SJCRH30 (cell line): ENCODE measurements around the gene ARFGEF2. TPM values are rescaled to one million over a fixed set of nuclear protein-coding genes. Genes with fewer than 3 reads are reported as not detected.
"Not testable (repeated sequence)": the region's sequence is repeated elsewhere in the genome, so short reads cannot be mapped to it uniquely, and the experiment has no call there.

ENCODE experiments used
- DNase-seq, 2 experiments: peaks; one replicate each; pipeline ENCODE4 v3.0.0-alpha.2; 2015 to 2020
- H3K27ac ChIP-seq: fragments of 250-450 bp; sonication (Bioruptor Pico); 2 replicates; pipeline ENCODE4 v1.5.1; 2020; ENCODE audit warnings: mild to moderate bottlenecking, moderate library complexity
- H3K27me3 ChIP-seq: fragments of 250-450 bp; sonication (Bioruptor Pico); 2 replicates; pipeline ENCODE4 v1.5.1; 2020; ENCODE audit warnings: mild to moderate bottlenecking, moderate library complexity
- H3K36me3 ChIP-seq: fragments of 250-450 bp; sonication (Bioruptor Pico); 2 replicates; pipeline ENCODE4 v1.5.1; 2020; ENCODE audit warnings: mild to moderate bottlenecking, moderate library complexity
- H3K4me1 ChIP-seq: fragments of 250-450 bp; sonication (Bioruptor Pico); 2 replicates; pipeline ENCODE4 v1.5.1; 2020; ENCODE audit warnings: mild to moderate bottlenecking, moderate library complexity
- H3K4me3 ChIP-seq: fragments of 250-450 bp; sonication (Bioruptor Pico); 2 replicates; pipeline ENCODE4 v1.5.1; 2020; ENCODE audit warnings: mild to moderate bottlenecking, moderate library complexity
- H3K9me3 ChIP-seq: fragments of 250-450 bp; sonication (Bioruptor Pico); replicated peaks from 2 replicates; pipeline ENCODE4 v1.5.1; 2020; ENCODE audit warnings: mild to moderate bottlenecking, moderate library complexity
- total RNA-seq: library from RNA; depleted of rRNA; stranded (reverse); fragments of >200 nt; shearing (Covaris generic); gene quantifications from 2 replicates; pipeline ENCODE4 v1.2.3, GENCODE V29; 2014; rRNA removed

The ARFGEF2 gene
- 35.6 and 38.2 TPM in 2 replicates for total RNA-seq

- Histone ChIP-seq H3K4me1 (peaks cover 25% of the 10 kb centered on the region), H3K27me3 (no peaks in the 10 kb centered on the region), H3K36me3 (no peaks in the 10 kb centered on the region), H3K4me3 (peak within 1 kb of the TSS; percentile 79), H3K9me3 (no peaks in the 10 kb centered on the region), H3K27ac (peak within 1 kb of the TSS; percentile 75)
- peak; percentile 95 to 98 for DNase-seq
Measured at GRCh38 chr20:48921168-48921882, at the start of gene ARFGEF2. ARFGEF2 (plus strand) TSS chr20:48921711; CDS start chr20:48921890, 179 bp downstream.

- H3K27me3 ChIP-seq: no peaks in the 10 kb centered on the region
- no peak for DNase-seq
- peaks cover 25% of the 10 kb centered on the region for H3K4me1 ChIP-seq
- H3K27ac ChIP-seq: no peak overlapping the region
- H3K36me3 ChIP-seq: no peaks in the 10 kb centered on the region
- H3K4me3 ChIP-seq: no peak overlapping the region
- no peaks in the 10 kb centered on the region for H3K9me3 ChIP-seq
Measured at GRCh38 chr20:48875233-48875913, 46.1 kb upstream of the ARFGEF2 start.

GRCh38 chr20:48875914-48876240, 45.6 kb upstream of the ARFGEF2 start:
- H3K27me3 ChIP-seq: no peaks in the 10 kb centered on the region
- DNase-seq: peak in 1 of 2 experiments; percentile 34
- peaks cover 24% of the 10 kb centered on the region for H3K4me1 ChIP-seq
- H3K27ac ChIP-seq: no peak overlapping the region
- H3K4me3 ChIP-seq: no peak overlapping the region
- no peaks in the 10 kb centered on the region for H3K9me3 ChIP-seq
- H3K36me3 ChIP-seq: no peaks in the 10 kb centered on the region

GRCh38 chr20:48877304-48877703, 44.2 kb upstream of the ARFGEF2 start:
- Histone ChIP-seq H3K4me3 (no peak overlapping the region), H3K9me3 (no peaks in the 10 kb centered on the region), H3K4me1 (peaks cover 24% of the 10 kb centered on the region), H3K36me3 (no peaks in the 10 kb centered on the region), H3K27ac (no peak overlapping the region), H3K27me3 (no peaks in the 10 kb centered on the region)
- DNase-seq: no peak

- Histone ChIP-seq H3K36me3 (no peaks in the 10 kb centered on the region), H3K4me3 (no peak overlapping the region), H3K4me1 (peaks cover 24% of the 10 kb centered on the region), H3K27me3 (no peaks in the 10 kb centered on the region), H3K27ac (no peak overlapping the region), H3K9me3 (no peaks in the 10 kb centered on the region)
- no peak for DNase-seq
Measured at GRCh38 chr20:48878534-48879248, 42.8 kb upstream of the ARFGEF2 start.

- DNase-seq: peak; percentile 40 to 49
- Histone ChIP-seq H3K27ac (no peak overlapping the region), H3K4me3 (no peak overlapping the region), H3K27me3 (no peaks in the 10 kb centered on the region), H3K36me3 (no peaks in the 10 kb centered on the region), H3K9me3 (no peaks in the 10 kb centered on the region), H3K4me1 (peaks cover 24% of the 10 kb centered on the region)
Measured at GRCh38 chr20:48879612-48880245, 41.8 kb upstream of the ARFGEF2 start.

GRCh38 chr20:48880331-48880730, 41.2 kb upstream of the ARFGEF2 start:
- no peak overlapping the region for H3K4me3 ChIP-seq
- DNase-seq: no peak
- H3K27ac ChIP-seq: no peak overlapping the region
- no peaks in the 10 kb centered on the region for H3K27me3 ChIP-seq
- peaks cover 19% of the 10 kb centered on the region for H3K4me1 ChIP-seq
- H3K36me3 ChIP-seq: no peaks in the 10 kb centered on the region
- no peaks in the 10 kb centered on the region for H3K9me3 ChIP-seq

GRCh38 chr20:48880981-48881657, 40.4 kb upstream of the ARFGEF2 start:
- Histone ChIP-seq H3K27ac (no peak overlapping the region), H3K9me3 (no peaks in the 10 kb centered on the region), H3K27me3 (no peaks in the 10 kb centered on the region), H3K36me3 (no peaks in the 10 kb centered on the region), H3K4me3 (no peak overlapping the region), H3K4me1 (peaks cover 11% of the 10 kb centered on the region)
- DNase-seq: no peak

- no peaks in the 10 kb centered on the region for H3K9me3 ChIP-seq
- H3K4me1 ChIP-seq: no peaks in the 10 kb centered on the region
- H3K36me3 ChIP-seq: no peaks in the 10 kb centered on the region
- H3K4me3 ChIP-seq: no peak overlapping the region
- no peak overlapping the region for H3K27ac ChIP-seq
- H3K27me3 ChIP-seq: no peaks in the 10 kb centered on the region
- no peak for DNase-seq
Measured at GRCh38 chr20:48885237-48885636, 36.3 kb upstream of the ARFGEF2 start.

GRCh38 chr20:48886194-48886593, 35.3 kb upstream of the ARFGEF2 start:
- Histone ChIP-seq H3K27ac (no peak overlapping the region), H3K27me3 (no peaks in the 10 kb centered on the region), H3K36me3 (no peaks in the 10 kb centered on the region), H3K9me3 (no peaks in the 10 kb centered on the region), H3K4me3 (no peak overlapping the region), H3K4me1 (no peaks in the 10 kb centered on the region)
- no peak for DNase-seq

- no peaks in the 10 kb centered on the region for H3K27me3 ChIP-seq
- H3K4me3 ChIP-seq: no peak overlapping the region
- H3K4me1 ChIP-seq: no peaks in the 10 kb centered on the region
- H3K27ac ChIP-seq: no peak overlapping the region
- DNase-seq: no peak
- H3K9me3 ChIP-seq: no peaks in the 10 kb centered on the region
- H3K36me3 ChIP-seq: no peaks in the 10 kb centered on the region
Measured at GRCh38 chr20:48886811-48887210, 34.7 kb upstream of the ARFGEF2 start.

- not testable (repeated sequence) for DNase-seq, H3K27me3 ChIP-seq, H3K4me3 ChIP-seq, H3K36me3 ChIP-seq, H3K27ac ChIP-seq, H3K9me3 ChIP-seq
- H3K4me1 ChIP-seq: peaks cover 12% of the 10 kb centered on the region
Measured at GRCh38 chr20:48888517-48888916, 33.0 kb upstream of the ARFGEF2 start.

- H3K27me3 ChIP-seq: no peaks in the 10 kb centered on the region
- H3K4me1 ChIP-seq: peaks cover 12% of the 10 kb centered on the region
- no peaks in the 10 kb centered on the region for H3K9me3 ChIP-seq
- no peak overlapping the region for H3K27ac ChIP-seq
- no peak for DNase-seq
- H3K36me3 ChIP-seq: no peaks in the 10 kb centered on the region
- H3K4me3 ChIP-seq: no peak overlapping the region
Measured at GRCh38 chr20:48889140-48889790, 32.2 kb upstream of the ARFGEF2 start.
